Neural progenitor cell (in vitro differentiated cells): ENCODE data around the gene CRIM1.

ENCODE experiments used
- EZH2phosphoT487 ChIP-seq: fragments of 200-600 bp; sonication (generic); IDR thresholded peaks from 2 replicates; pipeline ENCODE4 v1.6.1; 2017; ENCODE audit warnings: antibody characterized with exemption
- TF ChIP-seq, protein P1 (sequence below): fragments of 200-600 bp; sonication (generic); IDR thresholded peaks from 2 replicates; pipeline ENCODE4 v1.5.1; 2017; ENCODE audit warnings: antibody characterized with exemption, mild to moderate bottlenecking

DNA sequence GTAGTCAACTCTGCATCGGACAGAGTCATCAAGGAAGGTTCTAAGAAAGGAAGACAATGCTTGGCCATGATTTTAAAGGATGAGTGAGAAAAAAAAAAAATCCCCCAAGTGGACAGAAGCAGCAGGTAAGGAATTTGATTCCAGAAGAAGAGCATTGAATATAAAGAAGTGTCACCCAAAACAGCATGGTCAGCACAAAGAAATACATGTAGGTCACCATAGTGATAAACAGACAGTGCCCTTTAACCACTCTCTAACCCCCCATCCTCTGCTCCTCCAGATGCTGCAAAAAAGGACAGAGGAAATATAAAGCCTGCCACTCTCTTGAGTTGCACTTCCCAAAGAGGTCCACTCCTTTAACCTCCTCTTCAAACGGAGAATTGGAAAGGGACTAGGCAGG lies 219.0 kb downstream of the CRIM1 start:
- TF ChIP-seq, protein P1, sequence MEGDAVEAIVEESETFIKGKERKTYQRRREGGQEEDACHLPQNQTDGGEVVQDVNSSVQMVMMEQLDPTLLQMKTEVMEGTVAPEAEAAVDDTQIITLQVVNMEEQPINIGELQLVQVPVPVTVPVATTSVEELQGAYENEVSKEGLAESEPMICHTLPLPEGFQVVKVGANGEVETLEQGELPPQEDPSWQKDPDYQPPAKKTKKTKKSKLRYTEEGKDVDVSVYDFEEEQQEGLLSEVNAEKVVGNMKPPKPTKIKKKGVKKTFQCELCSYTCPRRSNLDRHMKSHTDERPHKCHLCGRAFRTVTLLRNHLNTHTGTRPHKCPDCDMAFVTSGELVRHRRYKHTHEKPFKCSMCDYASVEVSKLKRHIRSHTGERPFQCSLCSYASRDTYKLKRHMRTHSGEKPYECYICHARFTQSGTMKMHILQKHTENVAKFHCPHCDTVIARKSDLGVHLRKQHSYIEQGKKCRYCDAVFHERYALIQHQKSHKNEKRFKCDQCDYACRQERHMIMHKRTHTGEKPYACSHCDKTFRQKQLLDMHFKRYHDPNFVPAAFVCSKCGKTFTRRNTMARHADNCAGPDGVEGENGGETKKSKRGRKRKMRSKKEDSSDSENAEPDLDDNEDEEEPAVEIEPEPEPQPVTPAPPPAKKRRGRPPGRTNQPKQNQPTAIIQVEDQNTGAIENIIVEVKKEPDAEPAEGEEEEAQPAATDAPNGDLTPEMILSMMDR: no peak
- no peak for TF ChIP-seq EZH2phosphoT487
